ENCODE measurements around the gene TK2.

DNA sequence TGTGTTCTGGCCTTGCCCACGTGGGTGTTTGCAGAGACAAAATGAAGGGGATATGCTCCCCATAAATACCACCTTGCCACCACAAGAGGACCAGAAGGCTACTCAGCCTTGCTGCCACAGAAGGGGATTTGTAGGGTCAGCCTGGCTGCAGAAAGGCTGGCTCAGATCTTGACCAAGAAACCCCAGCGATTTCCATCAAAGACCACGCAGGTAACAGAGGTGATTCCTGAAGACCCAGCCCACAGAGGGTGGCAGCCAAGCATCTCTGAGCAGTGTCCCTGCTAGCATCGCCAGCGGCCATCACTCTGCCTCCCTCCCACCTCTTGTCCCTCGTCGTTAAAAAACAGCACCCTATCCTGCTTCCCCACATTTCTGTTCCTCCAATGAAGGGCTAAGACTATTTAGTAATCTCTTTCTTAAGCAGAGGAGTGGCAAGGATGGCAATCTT lies 68.0 kb downstream of the TK2 start:
- TF ChIP-seq EZH2phosphoT487 (IDR thresholded peaks at IDR 0.05; ENCODE audit: insufficient read depth, low read depth), result no peak
- no peak for TF ChIP-seq EZH2 (IDR thresholded peaks at IDR 0.05; ENCODE audit: insufficient read depth, poor library complexity, severe bottlenecking)

Measured in GM23248 (cell line).